Sigmoid colon (tissue), 4 donors: ENCODE results near the gene DCK.

Source experiments
- EP300 ChIP-seq, 4 donors: sonication (generic); formaldehyde crosslinking; IDR thresholded peaks; one replicate each; pipeline ENCODE4 v1.6.1; 2017; ENCODE audit warnings: antibody characterized with exemption in 4 of 4
- POLR2A ChIP-seq, 2 donors: fragments of 450-650 bp; IDR thresholded peaks; one replicate each; pipeline ENCODE4 v1.6.1; 2016; ENCODE audit warnings: antibody characterized with exemption in 2 of 2, mild to moderate bottlenecking in 2 of 2, moderate library complexity in 2 of 2
- POLR2AphosphoS5 ChIP-seq, 4 donors: sonication (generic); formaldehyde crosslinking; IDR thresholded peaks; one replicate each; pipeline ENCODE4 v1.6.1; 2017; ENCODE audit warnings: antibody characterized with exemption in 4 of 4
- TF ChIP-seq, protein P1 (sequence below), 4 experiments: fragments of 450-650 bp in 3 of 4; fragments of 200-600 bp in 1 of 4; IDR thresholded peaks; one replicate each; pipeline ENCODE4 v1.5.1; 2016 to 2019; ENCODE audit warnings: antibody characterized with exemption in 4 of 4, mild to moderate bottlenecking in 3 of 4, moderate library complexity in 2 of 4

DNA sequence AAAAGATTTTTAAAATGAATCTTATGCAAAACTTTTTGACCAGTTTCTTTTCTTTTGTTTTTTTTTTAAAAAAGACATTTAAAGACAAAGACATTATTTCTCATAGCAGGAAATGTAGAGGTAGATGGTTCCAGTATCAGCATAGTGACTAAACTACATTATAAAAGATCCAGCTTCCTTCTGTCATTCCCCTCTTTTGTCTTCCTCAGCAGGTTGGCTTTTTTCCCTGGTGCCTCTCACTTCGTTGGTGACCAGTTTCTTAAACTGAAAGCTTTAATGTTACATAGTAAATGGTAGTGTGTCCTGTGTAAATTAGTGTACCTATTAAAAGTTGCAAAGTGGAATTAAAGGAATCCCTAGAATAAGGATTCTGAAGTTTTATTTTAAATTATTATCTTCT, 36.1 kb downstream of the DCK start:
- TF ChIP-seq, protein P1, sequence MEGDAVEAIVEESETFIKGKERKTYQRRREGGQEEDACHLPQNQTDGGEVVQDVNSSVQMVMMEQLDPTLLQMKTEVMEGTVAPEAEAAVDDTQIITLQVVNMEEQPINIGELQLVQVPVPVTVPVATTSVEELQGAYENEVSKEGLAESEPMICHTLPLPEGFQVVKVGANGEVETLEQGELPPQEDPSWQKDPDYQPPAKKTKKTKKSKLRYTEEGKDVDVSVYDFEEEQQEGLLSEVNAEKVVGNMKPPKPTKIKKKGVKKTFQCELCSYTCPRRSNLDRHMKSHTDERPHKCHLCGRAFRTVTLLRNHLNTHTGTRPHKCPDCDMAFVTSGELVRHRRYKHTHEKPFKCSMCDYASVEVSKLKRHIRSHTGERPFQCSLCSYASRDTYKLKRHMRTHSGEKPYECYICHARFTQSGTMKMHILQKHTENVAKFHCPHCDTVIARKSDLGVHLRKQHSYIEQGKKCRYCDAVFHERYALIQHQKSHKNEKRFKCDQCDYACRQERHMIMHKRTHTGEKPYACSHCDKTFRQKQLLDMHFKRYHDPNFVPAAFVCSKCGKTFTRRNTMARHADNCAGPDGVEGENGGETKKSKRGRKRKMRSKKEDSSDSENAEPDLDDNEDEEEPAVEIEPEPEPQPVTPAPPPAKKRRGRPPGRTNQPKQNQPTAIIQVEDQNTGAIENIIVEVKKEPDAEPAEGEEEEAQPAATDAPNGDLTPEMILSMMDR (IDR thresholded peaks at IDR 0.05): no peak
- TF ChIP-seq POLR2AphosphoS5 (IDR thresholded peaks at IDR 0.05): no peak
- no peak for TF ChIP-seq EP300 (IDR thresholded peaks at IDR 0.05)
- no peak for TF ChIP-seq POLR2A (IDR thresholded peaks at IDR 0.05)
